Loucy (cell line): ENCODE results near the gene BAK1.

Source experiments
- EZH2phosphoT487 ChIP-seq: fragments of 200-600 bp; IDR thresholded peaks from 2 replicates; pipeline ENCODE4 v1.6.1; 2018; ENCODE audit warnings: antibody characterized with exemption, mild to moderate bottlenecking, moderate library complexity, borderline replicate concordance
- TF ChIP-seq, protein P1 (sequence below): fragments of 200-600 bp; sonication (generic); conservative IDR thresholded peaks from 2 replicates; pipeline ENCODE4 v1.5.1; 2014; ENCODE audit warnings: mild to moderate bottlenecking, antibody characterized with exemption, low read length

- TF ChIP-seq, protein P1, sequence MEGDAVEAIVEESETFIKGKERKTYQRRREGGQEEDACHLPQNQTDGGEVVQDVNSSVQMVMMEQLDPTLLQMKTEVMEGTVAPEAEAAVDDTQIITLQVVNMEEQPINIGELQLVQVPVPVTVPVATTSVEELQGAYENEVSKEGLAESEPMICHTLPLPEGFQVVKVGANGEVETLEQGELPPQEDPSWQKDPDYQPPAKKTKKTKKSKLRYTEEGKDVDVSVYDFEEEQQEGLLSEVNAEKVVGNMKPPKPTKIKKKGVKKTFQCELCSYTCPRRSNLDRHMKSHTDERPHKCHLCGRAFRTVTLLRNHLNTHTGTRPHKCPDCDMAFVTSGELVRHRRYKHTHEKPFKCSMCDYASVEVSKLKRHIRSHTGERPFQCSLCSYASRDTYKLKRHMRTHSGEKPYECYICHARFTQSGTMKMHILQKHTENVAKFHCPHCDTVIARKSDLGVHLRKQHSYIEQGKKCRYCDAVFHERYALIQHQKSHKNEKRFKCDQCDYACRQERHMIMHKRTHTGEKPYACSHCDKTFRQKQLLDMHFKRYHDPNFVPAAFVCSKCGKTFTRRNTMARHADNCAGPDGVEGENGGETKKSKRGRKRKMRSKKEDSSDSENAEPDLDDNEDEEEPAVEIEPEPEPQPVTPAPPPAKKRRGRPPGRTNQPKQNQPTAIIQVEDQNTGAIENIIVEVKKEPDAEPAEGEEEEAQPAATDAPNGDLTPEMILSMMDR: no peak
- no peak for TF ChIP-seq EZH2phosphoT487
Observed at GRCh38 chr6:33543116-33543515, 37.0 kb downstream of the BAK1 start.
